ENCODE data around the gene STK32B.
A peak's percentile ranks its signal among the peaks of the same experiment; 100 is the strongest.
"Not testable (repeated sequence)": the region's sequence is repeated elsewhere in the genome, so short reads cannot be mapped to it uniquely, and the experiment has no call there.

STK32B gene

DNA sequence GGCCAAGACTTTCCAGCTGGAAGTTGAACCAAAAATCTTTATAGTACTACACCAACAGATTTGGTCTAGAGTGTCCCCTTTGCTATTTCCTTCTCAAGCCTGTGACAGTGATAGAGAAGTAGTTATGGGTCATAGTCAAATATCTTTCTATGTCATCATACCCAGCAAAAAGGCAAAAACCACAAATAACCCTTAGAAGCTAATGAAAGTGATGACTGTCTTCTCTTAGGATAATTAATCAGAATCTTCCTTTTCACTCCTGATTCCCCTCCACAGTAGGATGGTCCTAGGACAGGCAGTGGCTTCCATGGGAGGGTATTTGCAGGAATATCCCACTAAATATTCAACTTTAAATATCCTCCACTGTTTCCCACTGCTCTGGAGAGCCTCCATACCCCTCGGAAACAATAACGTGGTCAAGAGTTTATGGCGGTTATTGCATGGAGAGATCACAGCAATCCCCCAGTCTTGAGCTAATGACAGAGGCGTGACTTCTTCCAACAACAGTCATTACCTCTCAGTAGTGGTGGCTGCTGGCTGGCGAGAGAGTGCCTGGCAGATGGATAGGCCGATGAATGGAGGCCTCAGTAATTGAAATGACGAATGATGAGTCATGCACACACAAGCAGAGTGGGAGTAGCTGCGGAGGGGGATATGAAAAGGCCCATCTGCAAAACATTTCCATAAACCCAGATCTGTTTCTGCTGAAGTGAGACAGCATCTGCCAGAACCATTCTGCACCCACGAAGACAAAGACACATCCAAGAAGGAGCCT lies 154.9 kb downstream of the STK32B start:
- peak; percentile 84 for DNase-seq (ENCODE audit: low read depth, low spot score)

DNA sequence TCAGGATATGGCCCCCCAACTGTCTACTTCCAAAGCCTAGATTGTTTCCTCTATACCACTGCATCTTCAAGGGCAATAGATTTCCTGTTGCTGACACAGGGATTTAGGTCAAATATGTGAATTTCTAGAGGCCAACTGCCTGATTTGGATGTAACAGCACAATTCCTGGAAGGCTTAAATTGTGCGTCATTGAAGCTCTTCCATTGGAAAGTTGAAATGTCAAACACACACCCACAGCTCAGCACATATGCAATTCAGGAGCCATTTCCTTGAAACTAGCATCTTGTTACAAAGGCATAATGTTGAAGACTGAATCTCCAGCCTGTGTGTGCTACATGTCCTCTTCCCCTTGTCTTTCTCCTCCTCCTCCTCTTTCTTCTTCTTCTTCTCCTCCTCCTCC lies 158.6 kb downstream of the STK32B start:
- DNase-seq (ENCODE audit: low read depth, low spot score) = no peak

DNA sequence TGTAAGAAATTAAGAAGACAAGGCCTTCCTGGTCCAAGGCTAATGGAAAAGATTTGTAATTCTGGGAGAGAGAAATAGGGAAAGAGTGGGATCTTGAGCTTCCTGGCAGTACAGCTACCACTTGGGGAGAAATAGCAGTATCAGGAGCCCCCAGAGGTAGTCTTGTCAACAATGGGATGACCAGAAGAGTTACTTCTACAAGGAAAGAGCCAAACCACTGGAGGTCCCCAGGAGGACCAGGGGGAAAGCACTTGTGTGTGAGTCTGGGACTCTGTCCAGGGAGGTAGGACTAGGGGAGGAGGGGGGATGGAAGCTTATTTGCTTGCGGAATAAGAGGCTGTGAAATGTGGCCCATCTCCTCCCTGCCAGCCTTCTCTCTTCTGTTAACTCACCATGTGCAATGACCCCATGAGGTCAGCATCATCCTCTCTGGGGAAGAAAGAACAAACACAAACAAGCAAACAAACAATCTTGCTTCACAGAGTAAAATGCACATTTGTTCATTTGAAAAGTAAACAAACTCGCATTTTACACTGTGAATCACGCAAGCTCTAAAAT lies 160.1 kb downstream of the STK32B start:
- DNase-seq (ENCODE audit: low read depth, low spot score) = no peak

DNA sequence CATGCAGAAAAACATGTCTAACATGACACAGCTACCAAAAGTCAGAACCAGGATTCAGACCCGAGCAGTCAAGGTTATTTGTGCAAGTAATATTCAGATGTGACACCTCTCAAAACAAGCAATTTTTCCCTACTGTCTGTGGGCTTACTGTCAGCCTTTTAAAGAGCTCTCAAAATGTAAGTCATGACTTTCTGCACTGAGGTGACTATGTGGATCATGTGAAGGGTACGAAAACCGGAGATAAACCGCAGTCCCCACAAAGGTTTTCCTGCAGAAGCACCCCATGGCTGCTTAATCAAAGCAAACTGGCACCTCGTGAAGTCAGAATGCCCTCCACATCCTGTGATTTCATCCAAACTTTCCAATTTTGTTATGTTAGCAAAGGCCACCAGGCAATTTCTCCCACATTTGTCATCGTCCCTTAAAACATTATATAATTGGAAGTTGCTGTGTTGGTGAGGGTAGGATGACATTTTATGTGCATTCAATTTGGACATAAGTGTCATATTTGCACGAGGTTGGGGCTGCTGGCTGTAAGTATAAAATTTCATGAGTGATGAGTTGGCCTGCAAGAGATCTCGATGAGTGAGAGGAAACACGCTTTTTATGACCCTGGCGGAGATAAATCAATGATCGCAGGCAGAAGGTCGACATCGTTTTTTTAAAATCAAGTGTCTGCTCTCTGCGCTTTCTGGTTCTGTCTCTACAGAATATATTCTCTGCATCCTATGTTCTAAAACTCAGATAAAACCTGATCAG lies 161.2 kb downstream of the STK32B start:
- no peak for DNase-seq (ENCODE audit: low read depth, low spot score)

DNA sequence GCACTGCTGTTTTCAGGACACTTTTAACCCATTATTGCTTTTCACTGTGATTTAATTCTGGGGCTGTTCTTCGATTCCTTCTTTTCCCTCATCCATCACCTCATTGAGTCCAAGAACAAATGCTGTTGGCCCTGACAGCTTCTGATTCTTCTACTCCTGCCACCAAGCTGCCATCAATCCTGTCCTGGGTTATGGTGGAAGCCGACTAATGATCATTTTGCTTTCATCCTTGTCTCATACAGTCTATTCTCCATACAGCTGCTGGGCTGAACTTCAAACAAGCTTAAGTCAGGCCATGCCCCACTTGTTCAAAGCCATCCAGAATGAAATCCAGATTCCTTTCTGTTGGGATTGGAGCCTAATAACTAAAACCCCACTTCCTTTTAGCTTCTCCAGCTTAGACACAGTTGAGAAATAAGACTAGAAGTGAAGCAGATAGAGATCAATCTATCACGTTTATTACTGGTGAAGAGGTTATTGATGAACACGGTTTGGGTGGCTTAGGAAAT lies 161.9 kb downstream of the STK32B start:
- no peak for DNase-seq (ENCODE audit: low read depth, low spot score)

DNA sequence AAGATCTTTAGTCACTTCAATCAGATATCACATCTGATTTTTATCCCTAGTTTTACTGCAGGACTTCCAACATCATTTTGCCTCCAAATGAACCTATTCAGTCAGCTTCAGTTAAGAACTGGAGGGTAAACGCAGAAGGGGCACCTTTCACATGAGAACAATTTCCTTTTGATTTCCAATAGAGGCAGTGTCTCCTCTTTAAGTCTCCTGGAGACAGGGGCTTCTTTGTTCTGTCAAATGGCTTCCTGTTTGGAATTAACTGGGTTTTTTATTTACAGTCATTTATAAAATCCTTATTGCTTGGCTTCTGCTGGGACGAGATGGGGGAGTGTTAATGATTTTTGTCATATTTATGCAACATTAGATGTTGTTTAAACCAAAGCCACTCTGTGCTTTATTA lies 164.0 kb downstream of the STK32B start:
- DNase-seq (ENCODE audit: low read depth, low spot score) = no peak

DNA sequence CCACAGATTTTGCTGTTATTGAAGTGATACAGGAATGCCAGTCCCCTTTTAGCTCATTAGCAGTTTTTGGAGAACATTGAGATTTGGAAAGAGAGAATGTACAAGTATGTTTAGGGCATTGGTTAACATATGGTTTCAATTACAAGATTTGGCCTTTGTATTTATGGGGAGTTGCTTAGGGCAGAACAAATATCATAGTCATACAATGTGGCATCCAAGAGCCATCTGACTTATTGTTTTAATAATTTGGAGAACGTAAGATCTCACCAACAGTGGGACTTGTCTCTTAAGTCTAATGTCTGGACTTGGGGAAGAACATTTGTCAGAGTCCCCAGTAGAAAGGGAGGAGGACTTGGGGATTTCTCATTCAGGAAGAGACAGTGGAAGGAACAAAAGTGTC lies 166.1 kb downstream of the STK32B start:
- DNase-seq (ENCODE audit: low read depth, low spot score) = no peak

DNA sequence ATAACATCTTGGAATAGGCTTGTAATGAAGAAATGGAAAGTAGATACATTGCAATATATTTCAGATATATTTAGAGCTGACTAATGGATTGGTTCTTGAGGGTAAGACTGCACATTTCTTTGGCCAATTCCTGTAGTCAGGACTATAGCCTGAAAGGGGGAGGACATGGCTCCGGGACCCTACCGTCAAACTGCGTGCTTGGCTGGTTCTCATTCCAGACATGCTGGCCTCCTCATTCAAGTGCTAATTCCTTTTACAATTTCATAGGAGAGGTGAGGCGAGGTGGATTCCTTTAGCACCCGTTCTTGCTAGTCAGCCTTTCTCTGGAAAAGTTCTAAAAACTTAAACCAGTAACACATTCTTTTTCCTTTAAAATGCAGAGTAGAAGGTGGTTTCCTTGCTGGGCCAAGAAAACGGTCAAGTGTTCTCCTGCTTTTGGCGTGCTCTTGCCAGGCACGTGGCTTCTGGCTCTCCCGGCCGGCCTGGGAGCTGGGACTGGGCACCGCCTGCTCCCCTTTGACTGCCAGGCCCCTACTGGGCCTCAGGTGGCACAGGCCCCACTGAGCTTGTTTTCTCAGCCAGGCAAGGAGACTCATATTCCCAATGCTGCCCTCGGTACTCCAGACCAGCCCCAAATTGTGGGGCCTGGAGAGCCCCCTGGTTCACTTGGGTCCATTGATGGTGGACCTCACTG lies 167.2 kb downstream of the STK32B start:
- no peak for DNase-seq (ENCODE audit: low read depth, low spot score)

DNA sequence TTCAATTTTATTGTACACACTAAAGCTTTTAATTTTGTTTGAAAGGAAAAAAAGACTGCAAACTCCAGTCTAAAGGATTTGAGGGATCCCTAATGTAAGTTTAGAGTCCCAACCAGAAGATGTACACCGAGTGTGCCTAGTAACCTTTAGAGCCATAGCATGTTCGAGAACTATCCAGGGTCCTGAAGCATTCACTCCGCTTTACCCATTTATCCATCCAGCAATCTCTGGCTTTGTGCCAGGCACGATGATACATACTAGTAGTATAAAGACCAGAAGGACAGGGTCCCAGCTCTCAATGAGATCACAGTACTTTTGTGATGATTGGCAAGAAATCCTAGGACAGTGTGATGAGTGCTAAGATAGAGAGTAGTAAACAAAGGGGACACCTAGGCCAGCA lies 168.7 kb downstream of the STK32B start:
- peak; percentile 50 for DNase-seq (ENCODE audit: low read depth, low spot score)

DNA sequence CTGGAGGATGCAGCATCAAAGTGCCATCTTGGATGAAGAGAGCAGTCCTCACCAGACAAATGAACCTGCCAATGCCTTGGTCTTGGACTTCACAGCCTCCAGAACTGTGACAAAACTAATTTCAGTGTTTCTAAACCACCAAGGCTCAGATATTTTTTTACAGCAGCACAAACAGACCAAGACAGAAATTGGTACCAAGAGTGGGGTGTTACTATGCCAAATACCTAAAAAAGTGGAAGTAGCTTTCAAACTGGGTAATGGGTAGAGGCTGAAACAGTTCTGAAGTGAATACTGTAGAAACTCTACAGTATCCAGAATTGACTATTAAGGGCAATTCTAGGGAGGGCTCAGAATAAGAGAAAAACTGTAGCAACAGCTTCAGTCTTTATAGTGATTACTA lies 170.8 kb downstream of the STK32B start:
- DNase-seq (ENCODE audit: low read depth, low spot score) = no peak

DNA sequence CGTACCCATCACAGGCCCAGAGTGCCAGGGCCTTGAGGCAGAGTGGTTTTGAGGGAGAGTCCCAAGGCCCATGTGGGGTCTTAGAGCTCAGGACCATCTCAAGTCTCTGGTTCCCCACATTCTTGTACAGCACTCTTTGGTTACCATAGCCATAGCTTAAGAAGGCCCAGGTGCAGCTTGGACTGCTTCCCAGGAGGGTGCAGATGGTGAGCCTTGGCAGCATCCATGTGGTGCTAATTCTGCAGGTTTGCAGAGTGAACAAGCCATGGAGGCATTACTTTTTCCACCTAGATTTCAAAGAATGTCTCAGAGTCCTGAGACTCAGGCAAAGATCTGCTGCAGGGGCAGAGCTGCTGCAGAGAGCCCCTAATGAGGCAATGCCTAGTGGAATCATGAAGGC lies 171.7 kb downstream of the STK32B start:
- DNase-seq (ENCODE audit: low read depth, low spot score) = no peak

DNA sequence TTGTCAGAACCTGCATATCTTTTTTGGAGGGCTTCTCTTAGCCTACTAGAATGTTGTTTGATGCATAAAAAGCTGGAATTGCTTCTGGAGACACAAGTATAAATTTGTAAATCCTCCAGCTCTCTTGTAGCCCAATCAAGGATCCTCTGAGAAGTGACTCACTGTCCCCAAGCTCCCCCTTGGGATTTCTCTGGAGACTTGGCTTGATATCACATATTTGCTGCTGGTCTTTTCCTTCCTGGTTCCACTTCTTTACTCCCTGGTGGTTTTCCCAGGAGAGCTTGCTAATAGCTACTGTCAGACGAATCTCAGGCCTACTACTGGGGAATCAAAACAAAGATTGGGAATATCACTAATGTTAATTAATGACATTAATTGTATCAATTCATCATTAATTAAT lies 173.1 kb downstream of the STK32B start:
- no peak for DNase-seq (ENCODE audit: low read depth, low spot score)

DNA sequence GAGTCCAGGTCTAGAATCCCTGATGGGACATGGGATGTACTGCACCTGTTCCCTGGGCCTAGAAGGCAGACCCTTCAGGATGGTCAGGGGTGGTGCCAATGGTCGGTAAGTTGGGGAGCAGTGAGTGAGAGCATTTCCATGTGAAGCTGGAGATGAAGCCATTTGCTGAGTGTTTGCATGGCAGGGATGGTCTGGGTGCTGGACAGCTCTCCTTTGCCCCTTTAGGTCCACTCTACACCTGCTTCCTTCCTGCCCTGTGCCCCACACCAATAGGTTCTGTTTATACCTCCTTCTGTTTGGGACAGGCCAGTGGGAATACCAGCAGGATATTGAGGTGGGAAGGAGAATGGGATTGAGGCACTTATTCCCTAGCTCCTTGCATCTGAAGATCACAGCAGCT lies 181.3 kb downstream of the STK32B start:
- no peak for DNase-seq (ENCODE audit: low read depth, low spot score)

DNA sequence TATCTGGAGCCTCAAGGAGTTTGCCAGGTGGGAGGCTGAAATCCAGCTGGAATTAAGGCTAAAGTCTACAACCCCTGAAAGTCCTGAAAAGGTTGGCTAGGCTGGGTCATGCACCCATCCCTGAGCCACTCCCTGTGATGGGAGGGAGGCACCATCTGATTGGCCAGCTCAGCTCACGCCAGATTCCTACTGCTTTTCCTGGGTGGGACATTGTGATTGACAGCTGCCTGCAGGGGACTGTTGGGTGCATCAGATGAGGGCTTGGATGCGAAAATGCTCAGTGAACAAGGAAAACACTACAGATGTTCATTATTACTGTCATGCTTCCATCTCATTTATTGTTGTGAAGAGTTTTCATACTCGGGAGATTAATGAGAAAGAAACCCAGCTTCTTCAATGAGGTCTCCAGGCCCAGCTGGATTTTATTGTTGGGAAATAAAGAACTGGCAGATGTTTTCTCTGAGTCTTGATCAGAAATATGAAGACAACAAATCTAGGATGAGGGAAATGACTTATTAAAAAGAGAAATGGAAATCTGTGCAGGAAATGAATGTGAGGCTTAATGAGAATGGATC lies 185.9 kb downstream of the STK32B start:
- no peak for DNase-seq (ENCODE audit: low read depth, low spot score)

DNA sequence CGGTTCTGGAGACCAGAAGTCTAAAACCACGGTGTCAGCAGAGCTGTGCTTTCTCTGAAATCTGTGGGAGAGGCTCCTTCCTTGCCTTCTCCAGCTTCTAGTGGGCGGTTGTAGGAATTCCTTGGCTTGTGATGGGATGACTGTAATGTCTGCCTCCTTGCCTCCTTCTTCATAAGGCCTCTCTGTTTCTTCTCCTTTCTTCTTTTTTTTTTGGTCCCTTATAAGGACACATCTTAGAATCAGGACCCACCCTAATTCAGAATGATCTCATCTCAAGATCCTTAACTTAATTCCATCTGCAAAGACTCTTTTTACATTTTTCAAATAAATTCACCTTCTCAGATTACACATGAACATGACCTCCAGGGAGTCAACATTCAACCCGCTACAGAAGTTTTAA lies 186.9 kb downstream of the STK32B start:
- no peak for DNase-seq (ENCODE audit: low read depth, low spot score)

DNA sequence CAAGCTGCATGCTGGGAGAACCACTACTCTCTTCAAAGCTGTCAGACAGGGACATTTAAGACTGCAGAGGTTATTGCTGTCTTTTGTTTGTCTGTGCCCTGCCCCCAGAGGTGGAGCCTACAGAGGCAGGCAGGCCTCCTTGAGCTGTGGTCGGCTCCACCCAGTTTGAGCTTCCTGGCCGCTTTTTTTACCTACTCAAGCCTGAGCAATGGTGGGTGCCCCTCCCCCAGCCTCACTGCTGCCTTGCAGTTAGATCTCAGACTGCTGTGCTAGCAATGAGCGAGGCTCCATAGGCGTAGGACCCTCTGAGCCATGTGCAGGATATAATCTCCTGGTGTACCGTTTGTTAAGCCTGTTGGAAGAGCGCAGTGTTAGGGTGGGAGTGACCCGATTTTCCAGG lies 195.8 kb downstream of the STK32B start:
- DNase-seq (ENCODE audit: low read depth, low spot score) = not testable (repeated sequence)

DNA sequence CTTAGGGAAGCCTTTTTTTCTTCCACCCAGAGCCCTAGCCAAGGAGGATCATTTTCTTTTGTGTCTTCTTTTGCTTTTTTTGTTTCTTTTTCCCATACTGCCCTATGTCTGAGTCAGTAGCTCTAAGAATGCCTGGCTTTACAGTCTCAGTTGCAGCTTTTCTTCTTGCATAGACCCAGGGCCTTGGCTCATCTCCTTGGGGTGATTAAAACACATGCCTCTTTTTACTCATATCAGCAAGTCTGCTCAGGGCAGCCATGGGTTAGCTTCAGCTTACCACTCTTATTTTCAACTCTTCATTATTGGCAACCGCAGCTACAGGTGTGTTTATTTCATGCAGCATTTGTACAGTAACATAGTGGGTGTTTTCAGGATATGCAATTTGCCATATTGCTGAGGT lies 196.5 kb downstream of the STK32B start:
- no peak for DNase-seq (ENCODE audit: low read depth, low spot score)

DNA sequence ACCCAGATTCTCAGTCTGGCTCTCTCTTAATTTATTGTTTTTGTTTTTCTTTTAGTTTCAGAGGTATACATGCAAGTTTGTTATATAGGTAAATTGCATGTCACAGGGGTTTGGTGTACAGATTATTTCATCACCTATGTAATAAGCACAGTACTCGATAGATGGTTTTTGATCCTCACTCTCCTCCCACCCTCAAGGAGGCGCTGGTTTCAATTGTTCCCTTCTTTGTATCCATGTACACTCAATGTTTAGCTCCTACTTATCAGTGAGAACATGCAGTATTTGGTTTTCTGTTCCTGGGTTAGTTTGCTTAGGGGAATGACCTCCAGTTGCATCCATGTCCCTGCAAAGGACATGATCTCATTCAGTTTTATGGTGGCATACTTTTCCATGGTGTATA lies 198.4 kb downstream of the STK32B start:
- DNase-seq (ENCODE audit: low read depth, low spot score) = no peak

DNA sequence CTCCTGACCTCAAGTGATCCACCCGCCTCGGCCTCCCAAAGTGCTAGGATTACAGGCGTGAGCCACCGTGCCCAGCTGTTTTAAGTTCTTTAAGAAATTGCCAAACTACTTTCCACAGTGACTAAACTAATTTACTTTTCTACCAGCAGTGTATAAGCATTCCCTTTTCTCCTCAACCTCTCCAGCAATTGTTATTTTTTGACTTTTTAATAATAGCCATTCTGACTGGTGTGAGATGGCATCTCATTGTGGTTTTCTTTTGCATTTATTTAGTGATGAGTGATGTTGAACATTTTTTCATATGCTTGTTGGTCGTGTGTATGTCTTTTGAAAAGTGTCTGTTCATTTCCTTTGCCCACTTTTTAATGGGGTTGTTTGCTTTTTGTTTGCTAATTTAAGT lies 199.3 kb downstream of the STK32B start:
- DNase-seq (ENCODE audit: low read depth, low spot score) = not testable (repeated sequence)

DNA sequence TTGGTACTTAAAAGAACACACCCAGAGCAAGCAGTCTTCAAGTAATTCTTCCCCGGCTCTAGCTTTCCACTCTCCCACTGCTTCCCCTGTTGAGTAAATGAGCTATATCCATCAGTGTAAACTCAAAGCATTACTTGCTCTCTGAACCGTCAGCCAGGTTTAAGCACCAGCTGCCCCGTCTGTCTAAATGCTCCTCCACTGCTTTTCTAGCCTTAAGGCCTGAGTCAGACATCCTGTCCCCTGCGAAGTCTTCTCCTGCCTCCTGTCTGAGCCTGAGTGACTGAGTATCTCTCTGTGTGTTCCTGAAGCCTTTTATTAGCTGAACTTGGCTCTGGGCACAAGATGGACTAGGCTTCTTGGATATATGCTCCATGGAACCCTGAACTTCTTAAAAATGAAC lies 205.1 kb downstream of the STK32B start:
- DNase-seq (ENCODE audit: low read depth, low spot score) = no peak

DNA sequence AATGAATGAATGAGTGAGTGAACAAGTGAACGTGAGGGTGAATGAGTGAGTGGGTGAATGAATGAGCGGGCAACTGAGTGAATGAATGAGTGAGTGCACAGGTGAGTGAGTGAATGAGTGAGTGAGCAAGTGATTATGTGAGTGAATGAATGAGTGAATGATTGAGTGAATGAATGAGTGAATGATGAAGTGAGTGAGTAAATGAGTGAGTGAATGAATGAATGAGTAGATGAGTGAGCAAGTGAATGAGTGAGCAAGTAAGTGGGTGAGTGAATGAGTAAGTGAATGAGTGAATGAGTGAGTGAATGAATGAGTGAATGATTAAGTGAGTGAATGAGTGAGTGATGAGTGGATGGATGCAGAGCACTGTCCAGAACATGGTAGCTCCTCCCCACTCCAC lies 205.8 kb downstream of the STK32B start:
- DNase-seq (ENCODE audit: low read depth, low spot score) = no peak

DNA sequence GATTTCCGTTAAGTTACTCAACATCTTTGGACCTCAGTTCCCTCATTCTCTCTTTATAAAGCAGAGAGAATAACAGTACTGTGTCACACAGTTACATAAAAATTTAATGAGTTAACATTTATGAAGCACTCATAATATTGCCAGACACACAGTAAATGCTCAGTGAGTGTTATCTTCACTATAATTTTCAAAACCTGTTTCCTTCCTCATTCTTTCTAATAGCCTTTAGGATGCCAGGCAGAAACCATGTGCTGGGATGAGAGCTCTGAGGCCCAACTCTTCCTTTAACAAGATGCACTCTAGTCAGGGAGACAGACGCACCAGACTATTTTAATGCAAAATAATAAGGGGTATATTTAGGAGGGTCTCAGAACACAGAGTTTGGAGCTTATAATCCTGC lies 208.2 kb downstream of the STK32B start:
- DNase-seq (ENCODE audit: low read depth, low spot score) = no peak
